Activated CD4-positive, CD25-positive, alpha-beta regulatory T cell treated with anti-CD3 and anti-CD28 coated beads, Interleukin-2, amount 50 U/mL, for 16 hours (primary cell): ENCODE data around the gene FSIP1.

ENCODE experiments used
- DNase-seq: peaks from one replicate; pipeline ENCODE4 v3.0.0-alpha.2; 2020; ENCODE audit warnings: low read depth, low spot score

Gene FSIP1

GRCh38 chr15:39649757-39650156 is 132.9 kb downstream of the FSIP1 start:
- no peak for DNase-seq

GRCh38 chr15:39646425-39646824 is 136.2 kb downstream of the FSIP1 start:
- DNase-seq = no peak

GRCh38 chr15:39645976-39646257 is 136.7 kb downstream of the FSIP1 start:
- no peak for DNase-seq

- no peak for DNase-seq
Observed at GRCh38 chr15:39645138-39645975, 137.3 kb downstream of the FSIP1 start.

- DNase-seq = no peak
Observed at GRCh38 chr15:39644136-39644535, 138.5 kb downstream of the FSIP1 start.

- no peak for DNase-seq
Observed at GRCh38 chr15:39643727-39644126, 138.9 kb downstream of the FSIP1 start.

- DNase-seq = no peak
Observed at GRCh38 chr15:39642011-39642640, 140.5 kb downstream of the FSIP1 start.

GRCh38 chr15:39641191-39641889 is 141.3 kb downstream of the FSIP1 start:
- no peak for DNase-seq

- DNase-seq = no peak
Observed at GRCh38 chr15:39640665-39641064, 142.0 kb downstream of the FSIP1 start.

GRCh38 chr15:39639037-39639436 is 143.6 kb downstream of the FSIP1 start:
- no peak for DNase-seq

- no peak for DNase-seq
Observed at GRCh38 chr15:39638041-39638440, 144.6 kb downstream of the FSIP1 start.

GRCh38 chr15:39631357-39631756 is 151.3 kb downstream of the FSIP1 start:
- DNase-seq = no peak

- no peak for DNase-seq
Observed at GRCh38 chr15:39629906-39630305, 152.7 kb downstream of the FSIP1 start.

- DNase-seq = peak; percentile 10
Observed at GRCh38 chr15:39629371-39629770, 153.3 kb downstream of the FSIP1 start.

- DNase-seq = no peak
Observed at GRCh38 chr15:39628546-39629257, 153.9 kb downstream of the FSIP1 start.

- DNase-seq = no peak
Observed at GRCh38 chr15:39628144-39628508, 154.5 kb downstream of the FSIP1 start.

GRCh38 chr15:39627451-39628143 is 155.0 kb downstream of the FSIP1 start:
- no peak for DNase-seq

GRCh38 chr15:39625856-39626255 is 156.8 kb downstream of the FSIP1 start:
- DNase-seq = no peak

GRCh38 chr15:39625451-39625850 is 157.2 kb downstream of the FSIP1 start:
- DNase-seq = no peak

GRCh38 chr15:39624806-39625205 is 157.8 kb downstream of the FSIP1 start:
- DNase-seq = no peak

GRCh38 chr15:39623529-39623931 is 159.1 kb downstream of the FSIP1 start:
- no peak for DNase-seq
